Islet precursor cell (in vitro differentiated cells): ENCODE measurements around the gene KIF4B.
A peak's percentile ranks its signal among the peaks of the same experiment; 100 is the strongest.
"Not testable (repeated sequence)": the region's sequence is repeated elsewhere in the genome, so short reads cannot be mapped to it uniquely, and the experiment has no call there.

Experiments
- DNase-seq: peaks from one replicate; pipeline ENCODE4 v3.0.0-alpha.2; 2018

The KIF4B gene, protein sequence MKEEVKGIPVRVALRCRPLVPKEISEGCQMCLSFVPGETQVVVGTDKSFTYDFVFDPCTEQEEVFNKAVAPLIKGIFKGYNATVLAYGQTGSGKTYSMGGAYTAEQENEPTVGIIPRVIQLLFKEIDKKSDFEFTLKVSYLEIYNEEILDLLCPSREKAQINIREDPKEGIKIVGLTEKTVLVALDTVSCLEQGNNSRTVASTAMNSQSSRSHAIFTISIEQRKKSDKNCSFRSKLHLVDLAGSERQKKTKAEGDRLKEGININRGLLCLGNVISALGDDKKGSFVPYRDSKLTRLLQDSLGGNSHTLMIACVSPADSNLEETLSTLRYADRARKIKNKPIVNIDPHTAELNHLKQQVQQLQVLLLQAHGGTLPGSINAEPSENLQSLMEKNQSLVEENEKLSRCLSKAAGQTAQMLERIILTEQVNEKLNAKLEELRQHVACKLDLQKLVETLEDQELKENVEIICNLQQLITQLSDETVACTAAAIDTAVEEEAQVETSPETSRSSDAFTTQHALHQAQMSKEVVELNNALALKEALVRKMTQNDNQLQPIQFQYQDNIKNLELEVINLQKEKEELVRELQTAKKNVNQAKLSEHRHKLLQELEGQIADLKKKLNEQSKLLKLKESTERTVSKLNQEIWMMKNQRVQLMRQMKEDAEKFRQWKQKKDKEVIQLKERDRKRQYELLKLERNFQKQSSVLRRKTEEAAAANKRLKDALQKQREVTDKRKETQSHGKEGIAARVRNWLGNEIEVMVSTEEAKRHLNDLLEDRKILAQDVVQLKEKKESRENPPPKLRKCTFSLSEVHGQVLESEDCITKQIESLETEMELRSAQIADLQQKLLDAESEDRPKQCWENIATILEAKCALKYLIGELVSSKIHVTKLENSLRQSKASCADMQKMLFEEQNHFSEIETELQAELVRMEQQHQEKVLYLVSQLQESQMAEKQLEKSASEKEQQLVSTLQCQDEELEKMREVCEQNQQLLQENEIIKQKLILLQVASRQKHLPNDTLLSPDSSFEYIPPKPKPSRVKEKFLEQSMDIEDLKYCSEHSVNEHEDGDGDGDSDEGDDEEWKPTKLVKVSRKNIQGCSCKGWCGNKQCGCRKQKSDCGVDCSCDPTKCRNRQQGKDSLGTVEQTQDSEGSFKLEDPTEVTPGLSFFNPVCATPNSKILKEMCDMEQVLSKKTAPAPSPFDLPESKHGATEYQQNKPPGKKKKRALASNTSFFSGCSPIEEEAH

GRCh38 chr5:155013526-155013925, at the start of gene KIF4B:
Gene KIF4B (plus strand): TSS chr5:155013755. CDS start chr5:155013860, 105 bp downstream.
- no peak for DNase-seq

DNA sequence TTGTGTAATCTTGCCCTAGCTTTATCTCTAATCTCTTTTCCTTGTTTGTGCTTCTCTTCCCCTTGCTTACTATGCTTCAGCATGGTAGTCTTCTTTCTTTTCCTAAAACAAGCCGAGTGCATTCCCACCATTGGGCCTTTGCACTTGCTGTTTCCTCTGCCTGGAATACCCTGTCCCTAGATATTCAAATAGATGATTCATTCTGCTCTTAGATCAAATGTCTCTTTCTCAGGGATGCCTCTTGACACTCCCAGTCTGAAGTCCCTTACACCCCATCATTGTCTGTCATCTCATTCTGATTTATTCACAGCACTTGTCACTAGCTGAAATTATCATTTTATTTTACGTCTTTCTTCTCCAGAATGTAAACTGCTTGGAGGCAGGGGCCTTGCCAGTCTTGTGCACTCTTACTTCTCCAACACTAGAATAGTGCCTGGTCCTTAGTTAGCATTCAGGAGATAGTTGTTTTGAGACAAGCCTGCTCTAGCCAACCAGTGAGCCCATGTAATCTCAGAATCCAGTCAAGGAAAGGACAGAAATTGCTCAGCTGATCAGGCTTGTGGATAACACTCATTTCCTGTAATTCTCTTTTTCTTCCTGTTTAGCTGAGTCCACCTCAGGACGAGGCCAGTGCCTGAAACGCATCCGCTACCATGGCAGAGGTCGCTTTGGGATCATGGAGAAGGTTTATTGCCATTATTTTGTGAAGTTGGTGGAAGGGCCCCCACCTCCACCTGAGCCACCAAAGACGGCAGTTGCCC, 47.3 kb upstream of the KIF4B start:
- no peak for DNase-seq

- DNase-seq: no peak
These were observed 46.7 kb upstream of the KIF4B start for GRCh38 chr5:154966874-154967273.

DNA sequence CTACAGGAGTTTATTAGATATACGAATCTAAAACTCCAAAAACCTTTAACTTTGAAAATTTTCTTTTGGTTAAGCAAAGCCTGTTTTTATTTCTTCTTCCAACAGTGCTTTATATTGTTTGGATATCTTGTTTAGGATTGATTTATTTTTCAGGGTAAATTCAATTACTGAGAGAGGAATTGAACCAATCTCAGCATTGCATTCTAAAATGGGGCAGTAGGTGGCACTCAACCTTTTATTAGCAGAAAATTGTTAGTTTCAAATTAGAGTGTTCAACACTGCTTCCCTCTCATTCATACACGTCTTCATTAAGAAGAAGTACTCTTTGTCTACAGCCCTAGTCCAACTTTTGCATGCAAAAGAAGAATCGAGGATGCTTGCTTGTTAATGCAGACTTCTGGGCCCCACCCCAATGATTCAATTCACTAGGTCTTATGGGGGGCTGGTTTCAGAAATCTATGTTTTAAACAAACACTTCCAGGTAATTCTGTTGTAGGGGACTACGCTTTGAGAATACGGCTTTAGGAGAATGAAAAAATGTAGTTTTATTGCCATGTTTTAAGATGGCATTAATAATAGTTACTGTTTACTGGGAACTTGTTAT, 46.0 kb upstream of the KIF4B start:
- no peak for DNase-seq

DNA sequence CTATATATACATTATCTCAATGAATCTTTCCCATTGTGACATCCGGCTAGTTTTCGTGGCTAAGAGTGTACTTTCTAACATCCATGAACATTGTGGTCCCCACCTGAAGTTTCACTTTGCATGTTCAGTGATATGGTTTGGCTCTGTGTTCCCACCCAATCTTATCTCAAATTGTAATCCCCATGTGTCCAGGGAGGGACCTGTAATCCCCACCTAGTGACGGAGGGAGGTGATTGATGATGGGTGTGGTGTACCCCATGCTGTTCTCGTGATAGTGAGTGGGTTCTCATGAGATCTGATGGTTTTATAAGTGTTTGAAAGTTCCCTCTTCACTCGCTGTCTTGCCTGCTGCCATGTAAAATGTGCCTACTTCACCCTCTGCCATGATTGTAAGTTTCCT, 44.6 kb upstream of the KIF4B start:
- DNase-seq: no peak

DNA sequence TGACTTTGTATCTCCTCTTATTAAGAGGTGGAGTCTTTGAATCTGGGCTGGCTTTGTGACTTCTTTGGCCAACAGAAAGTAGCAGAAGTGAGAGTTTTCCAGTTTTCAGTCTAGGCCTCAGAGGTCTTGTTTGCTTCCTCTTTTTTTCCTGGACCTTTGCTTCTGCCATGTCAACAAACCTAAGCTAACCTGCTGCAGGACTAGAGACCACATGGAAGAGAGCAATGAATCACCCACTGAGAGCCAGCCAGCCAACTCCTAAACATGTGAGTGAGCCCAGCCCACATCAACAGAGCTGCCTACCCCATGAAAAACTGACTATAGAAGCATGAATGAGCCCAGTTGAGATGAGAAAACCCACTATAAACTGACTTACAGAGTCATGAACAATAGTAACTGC, 42.8 kb upstream of the KIF4B start:
- DNase-seq: no peak

GRCh38 chr5:154971501-154971900, 42.1 kb upstream of the KIF4B start:
- DNase-seq: no peak

DNA sequence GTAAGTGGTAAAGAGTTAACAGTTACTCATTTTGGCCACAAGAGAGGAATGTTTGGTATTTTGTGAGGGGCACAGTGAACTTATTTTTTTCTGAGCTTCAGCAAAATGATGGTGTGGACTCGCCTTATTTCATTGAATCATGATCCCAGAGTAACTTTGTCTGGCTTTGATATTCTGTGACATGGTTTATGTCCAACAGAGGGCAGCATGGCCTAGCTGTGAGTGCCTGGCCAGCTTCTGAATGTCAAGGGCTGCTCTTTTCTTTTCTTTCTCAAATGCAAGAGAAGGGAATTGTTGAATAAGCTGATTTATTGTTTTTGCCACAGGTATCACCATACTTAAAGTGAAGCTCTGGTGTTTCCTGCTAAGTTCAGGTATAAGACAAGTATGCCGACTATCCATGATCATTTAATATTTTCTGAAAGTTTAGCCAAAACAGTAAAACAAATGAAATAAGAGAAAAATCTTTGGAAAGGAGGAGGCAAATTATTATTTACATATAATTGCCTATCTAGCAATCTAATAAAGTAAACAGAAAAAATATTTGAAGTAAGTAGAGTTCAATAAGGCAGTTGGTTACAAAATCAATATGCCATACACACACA, 41.0 kb upstream of the KIF4B start:
- peak; percentile 61 for DNase-seq

DNA sequence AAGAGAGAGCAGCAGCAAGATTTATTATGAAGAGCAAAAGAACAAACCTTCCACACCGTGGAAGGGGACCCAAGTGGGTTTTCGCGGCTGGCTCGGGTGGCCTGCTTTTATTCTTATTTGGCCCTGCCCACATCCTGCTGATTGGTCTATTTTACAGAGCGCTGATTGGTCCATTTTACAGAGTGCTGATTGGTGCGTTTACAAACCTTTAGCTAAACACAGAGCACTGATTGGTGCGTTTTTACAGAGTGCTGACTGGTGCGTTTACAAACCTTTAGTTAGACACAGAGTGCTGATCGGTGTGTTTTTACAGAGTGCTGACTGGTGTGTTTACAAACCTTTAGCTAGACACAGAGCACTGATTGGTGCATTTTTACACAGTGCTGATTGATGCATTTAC, 37.5 kb upstream of the KIF4B start:
- DNase-seq: not testable (repeated sequence)

DNA sequence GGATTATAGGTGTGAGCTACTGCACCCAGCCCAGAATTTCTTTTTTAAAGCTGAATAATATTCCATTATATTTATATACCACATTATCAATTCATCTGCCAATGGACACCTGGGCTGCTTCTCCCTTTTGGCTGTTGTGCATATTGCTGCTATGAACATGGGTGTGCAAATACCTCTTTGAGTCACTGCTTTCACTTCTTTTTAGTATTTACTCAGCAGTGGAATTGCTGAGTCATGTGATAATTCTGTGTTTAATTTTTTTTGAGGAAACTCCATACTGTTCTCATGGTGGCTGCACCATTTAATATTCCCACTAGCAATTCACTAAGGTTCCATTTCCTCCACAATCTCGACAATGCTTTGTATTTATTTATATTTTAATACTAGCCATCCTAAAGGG, 36.1 kb upstream of the KIF4B start:
- DNase-seq: no peak

GRCh38 chr5:154978294-154978693, 35.3 kb upstream of the KIF4B start:
- not testable (repeated sequence) for DNase-seq

DNA sequence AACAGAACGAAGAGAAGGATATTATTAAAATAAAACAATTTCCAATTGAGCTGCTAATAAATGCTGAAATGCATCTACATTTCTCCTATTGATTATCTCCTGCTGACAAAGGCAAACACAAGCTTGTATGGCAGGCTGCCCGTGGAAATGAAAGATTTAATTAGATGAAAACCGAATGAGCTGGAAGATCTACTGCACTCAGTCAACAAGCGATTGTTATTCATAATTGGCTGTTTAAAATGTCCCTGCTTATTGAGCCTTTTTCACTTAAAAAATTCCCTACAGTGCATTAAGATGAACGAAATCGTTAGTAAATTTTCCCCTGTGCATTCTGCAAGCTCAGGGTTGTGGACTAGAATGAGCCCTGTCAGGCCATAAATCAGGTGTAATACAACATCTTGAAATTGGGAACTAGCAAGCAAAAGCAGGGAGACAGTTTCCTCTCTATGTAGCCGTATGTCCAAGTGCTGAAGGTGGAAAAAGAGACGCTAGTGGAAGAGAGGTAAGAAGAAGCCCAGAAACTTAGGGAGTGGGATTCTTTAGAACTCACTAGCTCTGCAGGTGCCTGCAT, 28.5 kb upstream of the KIF4B start:
- DNase-seq: no peak

DNA sequence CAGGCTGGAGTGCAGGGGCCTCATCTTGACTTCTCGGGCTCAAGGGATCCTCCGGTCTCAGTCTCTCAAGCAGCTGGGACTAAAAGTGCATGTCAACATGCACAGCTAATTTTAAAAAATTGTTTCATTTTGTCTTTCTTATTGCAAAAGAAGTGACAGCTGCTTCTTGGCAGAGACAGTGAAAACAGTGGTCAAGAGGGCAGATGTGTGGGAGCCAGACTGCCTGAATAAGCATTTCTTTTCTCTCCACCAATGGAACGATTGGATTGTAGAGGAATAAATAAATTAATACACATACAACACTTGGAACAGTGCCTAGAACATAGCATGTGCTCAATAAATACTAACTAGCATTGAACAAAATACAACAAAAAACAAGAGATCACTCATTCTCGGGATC, 27.4 kb upstream of the KIF4B start:
- DNase-seq: no peak

DNA sequence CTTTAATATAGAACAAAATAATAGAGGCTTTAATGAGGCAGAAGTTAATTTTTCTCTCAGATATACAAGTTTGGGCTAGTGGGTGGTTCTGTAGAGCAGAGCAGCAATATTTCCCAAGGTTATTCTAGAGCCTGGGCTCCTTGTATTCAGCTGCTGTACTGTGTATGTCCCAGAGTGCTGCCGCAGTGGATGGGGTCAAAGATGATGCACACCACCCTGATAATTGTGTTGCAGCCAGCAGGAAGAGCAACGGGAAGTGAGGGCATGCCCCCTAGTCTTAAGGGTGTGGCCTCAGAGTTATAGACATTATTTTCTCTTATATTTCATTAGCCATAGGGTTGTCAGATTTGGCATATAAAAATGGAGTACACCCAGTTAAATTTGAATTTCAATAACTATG, 23.9 kb upstream of the KIF4B start:
- no peak for DNase-seq

DNA sequence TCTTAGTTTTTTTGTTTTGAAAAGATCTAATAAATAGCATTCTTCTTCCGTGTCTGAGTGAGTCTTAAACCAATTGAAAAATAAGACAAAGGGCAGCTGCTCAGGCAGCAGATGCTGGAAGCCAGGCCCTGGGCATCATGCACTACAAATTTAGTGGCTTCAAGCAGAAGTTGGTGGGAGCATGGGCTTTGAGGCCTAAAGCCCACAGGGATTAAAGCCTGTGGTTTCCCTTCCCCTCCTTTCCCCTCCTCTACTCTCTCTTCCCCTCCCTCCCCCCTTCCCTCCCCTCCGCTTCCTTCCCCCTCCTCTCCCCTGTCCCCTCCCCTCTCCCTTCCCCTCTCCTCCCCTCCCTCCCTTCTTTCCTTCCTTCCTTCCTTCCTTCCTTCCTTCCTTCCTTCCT, 20.1 kb upstream of the KIF4B start:
- no peak for DNase-seq

GRCh38 chr5:154995679-154996078, 17.9 kb upstream of the KIF4B start:
- DNase-seq: no peak

- DNase-seq: no peak
These were observed 15.8 kb upstream of the KIF4B start for GRCh38 chr5:154997746-154998145.

- no peak for DNase-seq
These were observed 13.7 kb upstream of the KIF4B start for GRCh38 chr5:154999865-155000264.

DNA sequence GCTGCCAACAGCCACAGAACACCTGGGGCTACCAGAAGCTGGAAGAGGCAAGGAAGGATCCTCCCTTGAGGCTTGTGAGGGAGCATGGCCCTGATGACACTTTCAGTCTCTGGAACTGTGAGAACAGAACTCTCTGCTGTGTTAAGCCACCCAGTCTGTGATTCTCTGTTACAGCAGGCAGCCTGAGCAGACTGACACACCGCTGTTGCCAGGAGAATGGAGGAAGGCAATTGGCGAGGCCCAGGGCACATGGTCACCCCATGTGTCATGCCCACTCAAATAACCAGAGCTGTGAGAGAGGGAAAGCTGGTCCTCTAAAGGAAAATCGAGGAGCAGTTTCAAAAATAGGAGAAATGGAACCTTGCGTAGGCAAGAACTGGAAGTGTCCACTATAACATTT, 12.0 kb upstream of the KIF4B start:
- DNase-seq: no peak

GRCh38 chr5:155002722-155003121, 10.8 kb upstream of the KIF4B start:
- DNase-seq: peak; percentile 86

GRCh38 chr5:155004138-155004744, 9.3 kb upstream of the KIF4B start:
- peak; percentile 75 for DNase-seq
